Small intestine (tissue), 7 donors: ENCODE measurements around the gene KCND3. TPM values are rescaled to one million over a fixed set of nuclear protein-coding genes. Genes with fewer than 3 reads are reported as not detected.

Source experiments
- DNase-seq, 2 donors: peaks; one replicate each; pipeline versions ENCODE4 v3.0.0 to v3.0.0-alpha.2; 2013
- FAIRE-seq: peaks from 2 replicates; lab custom pipeline; 2012; peaks lifted over from hg19 to GRCh38; lab: Jason Lieb, UNC
- H3K27ac ChIP-seq, 3 donors: one replicate each; pipeline ENCODE4 v1.5.1; 2013; ENCODE audit warnings: low read length in 2 of 3, mild to moderate bottlenecking in 2 of 3, control low read depth in 1 of 3, inconsistent platforms in 1 of 3, low read depth in 1 of 3, moderate library complexity in 1 of 3
- H3K27me3 ChIP-seq, 3 donors: one replicate each; pipeline ENCODE4 v1.6.1; 2013; ENCODE audit warnings: low read length in 3 of 3, inconsistent platforms in 1 of 3; ENCODE audit not compliant: control insufficient read depth in 3 of 3, insufficient read depth in 3 of 3
- H3K36me3 ChIP-seq, 3 donors: one replicate each; pipeline ENCODE4 v1.6.1; 2013; ENCODE audit warnings: low read length in 3 of 3, inconsistent platforms in 1 of 3, low read depth in 1 of 3, mild to moderate bottlenecking in 1 of 3, moderate library complexity in 1 of 3; ENCODE audit not compliant: control insufficient read depth in 3 of 3, insufficient read depth in 2 of 3
- H3K4me1 ChIP-seq, 3 donors: one replicate each; pipeline ENCODE4 v1.6.1; 2013; ENCODE audit warnings: low read length in 2 of 3, inconsistent platforms in 1 of 3, low read depth in 1 of 3, mild to moderate bottlenecking in 1 of 3, moderate library complexity in 1 of 3; ENCODE audit not compliant: control insufficient read depth in 3 of 3, insufficient read depth in 2 of 3
- H3K4me3 ChIP-seq, 3 donors: one replicate each; pipeline ENCODE4 v1.5.1; 2013; ENCODE audit warnings: low read length in 3 of 3, control low read depth in 1 of 3, inconsistent platforms in 1 of 3, low read depth in 1 of 3, mild to moderate bottlenecking in 1 of 3, moderate library complexity in 1 of 3
- H3K9me3 ChIP-seq, 2 donors: one replicate each; pipeline ENCODE4 v1.6.1; 2013; ENCODE audit warnings: low read depth in 1 of 2, low read length in 1 of 2; ENCODE audit not compliant: control insufficient read depth in 2 of 2, insufficient read depth in 1 of 2
- WGBS, 3 donors: extraction: QIAGEN DNeasy Blood & Tissue Kit; methylation state at CpG; one replicate each; pipeline ENCODE4 v1.1.7; 2013; 5-methylcytosine and 5-hydroxymethylcytosine counted together
- polyA plus RNA-seq, 4 donors: library from polyadenylated mRNA; stranded (reverse) in 3 of 4; unstranded in 1 of 4; fragments of 200-250 nt in 3 of 4; fragments of 120-200 nt in 1 of 4; gene quantifications; one replicate each; pipeline versions ENCODE4 v1.2.1 to v1.2.3, GENCODE V29; 2013
- donor health status: healthy with polysubstance abuse.
- donor health status: control.
- donor health status: control.
- donor health status: Bipolar disorder and iron deficiency.
- donor health status: healthy.

Gene KCND3
- polyA plus RNA-seq, 4 donors = 0.27 to 1.8 (median 0.86) TPM; not detected in 1

DNA sequence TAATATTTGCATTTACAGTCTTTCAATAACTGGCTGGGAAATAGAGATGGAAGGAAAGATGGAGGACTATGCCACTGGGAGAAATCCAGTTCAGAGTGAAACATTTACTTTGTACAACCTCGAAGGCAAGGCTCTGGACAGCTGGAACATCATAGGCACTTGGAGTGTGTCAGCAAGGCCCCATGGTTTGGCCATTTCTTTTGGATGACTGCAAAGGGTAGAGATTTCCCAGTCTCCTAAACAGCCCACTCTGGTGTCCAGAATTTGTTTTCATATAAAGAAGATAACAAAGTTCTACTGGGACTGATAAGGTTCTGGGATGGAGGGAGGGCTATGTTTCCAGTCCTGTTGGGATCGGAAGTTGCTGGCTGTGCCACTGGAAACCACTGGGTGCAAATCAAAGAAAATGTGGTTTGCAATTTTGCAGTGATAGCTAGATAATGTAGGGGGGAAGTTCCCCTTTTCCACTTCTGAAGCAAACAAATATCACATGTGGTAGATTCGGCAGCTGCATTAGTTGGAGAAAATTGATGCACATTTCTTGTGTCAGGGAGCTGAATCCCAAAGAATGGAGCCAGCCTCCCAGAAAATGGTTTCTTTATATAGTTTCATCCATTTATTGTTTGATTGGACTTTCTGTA, 16.2 kb downstream of the KCND3 start:
- Histone ChIP-seq H3K9me3 (no peaks in the 10 kb centered on the region), H3K4me1 (no peaks in the 10 kb centered on the region), H3K27me3 (peaks cover 0 to 14% (median 2%) of the 10 kb centered on the region in 3 donors), H3K36me3 (no peaks in the 10 kb centered on the region), H3K4me3 (no peak overlapping the region), H3K27ac (no peak overlapping the region)
- no peak for FAIRE-seq
- DNase-seq = no peak
- 46 to 75% (median 53%) methylated on average over 3 of the region's 3 CpGs for WGBS, 3 donors

DNA sequence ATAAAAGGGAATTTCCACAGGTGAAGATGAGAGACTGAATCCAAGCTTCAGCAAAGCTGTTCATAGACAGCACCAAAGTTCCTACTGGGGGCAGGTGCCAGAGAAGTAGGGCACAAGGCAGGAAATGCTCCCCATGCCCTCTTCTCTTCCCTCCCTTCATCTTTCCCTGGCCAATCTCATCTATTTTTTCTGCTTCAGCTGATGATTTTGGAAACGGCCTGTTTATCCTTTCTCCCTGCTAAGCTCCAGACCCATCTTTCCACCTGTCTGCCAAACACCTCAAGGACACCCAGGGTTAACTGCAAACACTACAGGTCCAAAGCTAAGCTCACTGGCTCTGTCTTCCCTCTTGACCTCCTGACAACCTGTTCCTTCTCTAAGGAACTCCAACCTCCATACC, 18.1 kb downstream of the KCND3 start:
- DNase-seq (no peak), FAIRE-seq (no peak)
- Histone ChIP-seq H3K27me3 (peaks cover 0 to 7% (median 2%) of the 10 kb centered on the region in 3 donors), H3K9me3 (no peaks in the 10 kb centered on the region), H3K4me3 (no peak overlapping the region), H3K36me3 (no peaks in the 10 kb centered on the region), H3K4me1 (no peaks in the 10 kb centered on the region), H3K27ac (no peak overlapping the region)
- WGBS, 3 donors = 36 to 58% (median 50%) methylated on average over 1 of the region's 1 CpG

GRCh38 chr1:111968511-111968910, 21.0 kb downstream of the KCND3 start:
- no peak overlapping the region for H3K27ac ChIP-seq
- H3K36me3 ChIP-seq = no peaks in the 10 kb centered on the region
- no peaks in the 10 kb centered on the region for H3K4me1 ChIP-seq
- FAIRE-seq (no peak), DNase-seq (no peak)
- no peak overlapping the region for H3K4me3 ChIP-seq
- no peaks in the 10 kb centered on the region for H3K9me3 ChIP-seq
- peaks cover 0 to 3% (median 2%) of the 10 kb centered on the region in 3 donors for H3K27me3 ChIP-seq
- 65 to 71% (median 67%) methylated on average over 4 of the region's 4 CpGs for WGBS, 3 donors

DNA sequence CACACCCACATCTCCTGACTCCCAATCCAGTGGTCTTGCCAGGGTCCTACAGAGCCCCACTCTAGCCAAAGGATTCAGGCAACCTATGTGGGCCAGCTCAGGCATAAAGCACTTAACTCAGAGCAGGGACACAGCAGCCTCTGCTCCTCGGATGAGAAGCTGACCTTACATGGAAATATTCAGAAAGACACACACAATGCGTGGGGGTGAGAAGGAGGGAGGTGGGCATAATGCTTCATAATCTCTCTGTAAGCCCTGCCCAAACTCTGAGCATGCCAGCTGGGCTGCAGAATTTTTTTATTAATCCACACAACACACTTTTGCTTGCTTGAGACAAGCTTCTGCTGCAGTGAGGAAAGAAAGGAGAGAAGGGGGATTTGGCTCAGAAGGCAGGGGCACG, 21.6 kb downstream of the KCND3 start:
- H3K27me3 ChIP-seq = peaks cover 0 to 3% (median 2%) of the 10 kb centered on the region in 3 donors
- H3K9me3 ChIP-seq = no peaks in the 10 kb centered on the region
- 69 to 72% (median 71%) methylated on average over 3 of the region's 3 CpGs for WGBS, 3 donors
- FAIRE-seq (no peak), DNase-seq (no peak)
- H3K27ac ChIP-seq = no peak overlapping the region
- no peak overlapping the region for H3K4me3 ChIP-seq
- no peaks in the 10 kb centered on the region for H3K36me3 ChIP-seq
- no peaks in the 10 kb centered on the region for H3K4me1 ChIP-seq

- Histone ChIP-seq H3K27ac (no peak overlapping the region), H3K4me1 (no peaks in the 10 kb centered on the region), H3K4me3 (no peak overlapping the region), H3K9me3 (no peaks in the 10 kb centered on the region), H3K36me3 (no peaks in the 10 kb centered on the region), H3K27me3 (peaks cover 0 to 4% (median 3%) of the 10 kb centered on the region in 3 donors)
- 42 to 64% (median 56%) methylated on average over 13 of the region's 13 CpGs for WGBS, 3 donors
- FAIRE-seq (no peak), DNase-seq (no peak)
Observed at GRCh38 chr1:111967067-111967690, 22.3 kb downstream of the KCND3 start.

GRCh38 chr1:111965781-111966443, 23.6 kb downstream of the KCND3 start:
- Histone ChIP-seq H3K9me3 (no peaks in the 10 kb centered on the region), H3K36me3 (no peaks in the 10 kb centered on the region), H3K27ac (no peak overlapping the region), H3K27me3 (peaks cover 0 to 4% (median 3%) of the 10 kb centered on the region in 3 donors), H3K4me1 (no peaks in the 10 kb centered on the region), H3K4me3 (no peak overlapping the region)
- DNase-seq (no peak), FAIRE-seq (no peak)
- 74 to 82% (median 80%) methylated on average over 5 of the region's 5 CpGs for WGBS, 3 donors

DNA sequence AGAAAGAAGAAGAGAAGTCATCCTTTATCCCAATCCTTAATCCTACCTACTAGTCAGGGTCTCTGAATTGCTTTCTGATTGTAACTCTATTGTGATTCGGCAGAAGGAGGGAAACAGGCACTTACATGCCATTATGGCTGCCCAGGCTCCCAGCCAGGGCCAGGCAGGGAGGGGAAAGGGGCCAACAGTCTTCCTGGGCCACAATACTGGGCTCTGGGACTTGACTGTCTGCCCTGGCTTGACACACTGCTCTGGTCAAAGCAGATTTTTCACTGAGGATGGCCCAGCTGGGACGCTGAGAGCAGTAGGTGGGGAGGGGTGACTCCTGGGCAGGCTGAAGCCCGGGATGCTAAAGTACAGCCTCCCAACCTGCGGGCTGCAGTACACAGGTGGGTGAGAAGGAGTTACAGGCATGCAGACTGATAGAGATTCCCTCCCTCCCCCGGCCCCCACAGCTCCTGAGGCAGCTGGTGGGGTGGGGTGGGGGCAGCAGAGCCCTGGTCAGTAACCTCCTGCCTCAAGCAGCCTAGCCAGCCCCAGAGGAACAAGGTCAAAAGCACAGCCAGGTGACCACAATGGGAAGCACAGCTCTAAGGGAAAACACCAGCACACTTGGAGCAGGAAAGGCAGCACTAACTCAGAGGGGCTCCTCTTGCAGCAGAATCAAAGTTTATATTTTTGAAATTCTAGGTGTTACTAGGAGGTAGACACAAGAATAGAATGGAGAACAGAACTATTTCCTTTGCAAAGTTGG, 25.3 kb downstream of the KCND3 start:
- Histone ChIP-seq H3K4me1 (no peaks in the 10 kb centered on the region), H3K4me3 (no peak overlapping the region), H3K36me3 (no peaks in the 10 kb centered on the region), H3K27ac (no peak overlapping the region), H3K9me3 (no peaks in the 10 kb centered on the region), H3K27me3 (peaks cover 0 to 5% (median 4%) of the 10 kb centered on the region in 3 donors)
- DNase-seq (no peak), FAIRE-seq (no peak)
- WGBS, 3 donors = 24 to 32% (median 31%) methylated on average over 5 of the region's 5 CpGs
